ENCODE data around the gene TK1.
"Not testable (repeated sequence)": the region's sequence is repeated elsewhere in the genome, so short reads cannot be mapped to it uniquely, and the experiment has no call there.

TK1 gene

DNA sequence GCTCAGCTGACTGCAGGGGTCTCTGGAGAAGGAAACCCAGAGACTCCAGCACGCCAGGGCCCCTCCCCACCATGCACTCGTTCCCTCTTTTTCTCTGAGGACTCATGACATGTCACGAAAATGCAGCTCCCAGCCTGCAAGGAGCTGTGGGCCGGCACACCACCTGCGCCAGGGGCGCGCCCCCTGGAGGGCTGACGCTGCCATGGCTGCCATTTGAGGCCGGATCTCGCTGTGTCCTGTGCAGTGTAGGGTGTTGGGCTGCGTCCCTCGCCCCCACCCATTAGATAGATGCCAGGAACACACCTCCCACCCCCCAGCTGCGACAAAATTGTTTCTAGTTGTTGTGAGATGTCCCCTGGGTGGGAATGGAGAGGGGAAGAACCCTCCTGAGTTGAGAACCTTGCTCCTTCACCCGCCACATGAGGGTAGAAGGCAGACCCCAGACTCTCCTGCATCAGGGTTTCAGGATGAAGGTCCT is 10.3 kb downstream of the TK1 start:
- DNase-seq (ENCODE audit: low read depth in 2 of 2), result peak; percentile 59 to 61

GRCh38 chr17:78175643-78175981 is 11.2 kb downstream of the TK1 start:
- DNase-seq (ENCODE audit: low read depth in 2 of 2), result no peak

- no peak for DNase-seq (ENCODE audit: low read depth in 2 of 2)
Observed at GRCh38 chr17:78174870-78175642, 11.8 kb downstream of the TK1 start.

DNA sequence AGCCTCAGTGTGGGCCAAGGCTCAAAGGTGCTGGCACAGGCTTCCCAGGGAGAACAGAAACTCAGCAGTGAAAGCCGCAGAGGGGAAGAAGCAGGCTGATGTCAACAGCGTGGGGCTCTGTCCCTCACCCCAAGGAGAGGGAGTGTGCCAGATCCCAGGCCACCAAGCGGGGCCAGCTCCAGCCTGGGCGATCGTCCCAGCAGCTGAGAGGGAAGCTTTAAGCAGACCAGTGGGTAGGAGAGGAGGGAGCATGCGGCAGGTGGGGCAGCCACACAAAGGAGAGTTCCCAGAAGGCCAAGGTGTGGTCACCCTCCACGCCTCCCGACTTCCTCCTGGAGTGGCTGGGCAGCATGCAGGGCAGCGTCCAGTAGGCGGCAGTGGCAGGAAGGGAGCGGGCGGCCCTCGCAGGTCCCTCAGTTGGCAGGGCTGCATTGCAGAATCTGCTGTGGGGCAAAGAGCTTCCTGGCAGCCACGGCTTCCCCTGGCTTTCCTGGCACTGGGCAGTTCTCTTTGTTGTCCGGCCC is 12.4 kb downstream of the TK1 start:
- no peak for DNase-seq (ENCODE audit: low read depth in 2 of 2)

DNA sequence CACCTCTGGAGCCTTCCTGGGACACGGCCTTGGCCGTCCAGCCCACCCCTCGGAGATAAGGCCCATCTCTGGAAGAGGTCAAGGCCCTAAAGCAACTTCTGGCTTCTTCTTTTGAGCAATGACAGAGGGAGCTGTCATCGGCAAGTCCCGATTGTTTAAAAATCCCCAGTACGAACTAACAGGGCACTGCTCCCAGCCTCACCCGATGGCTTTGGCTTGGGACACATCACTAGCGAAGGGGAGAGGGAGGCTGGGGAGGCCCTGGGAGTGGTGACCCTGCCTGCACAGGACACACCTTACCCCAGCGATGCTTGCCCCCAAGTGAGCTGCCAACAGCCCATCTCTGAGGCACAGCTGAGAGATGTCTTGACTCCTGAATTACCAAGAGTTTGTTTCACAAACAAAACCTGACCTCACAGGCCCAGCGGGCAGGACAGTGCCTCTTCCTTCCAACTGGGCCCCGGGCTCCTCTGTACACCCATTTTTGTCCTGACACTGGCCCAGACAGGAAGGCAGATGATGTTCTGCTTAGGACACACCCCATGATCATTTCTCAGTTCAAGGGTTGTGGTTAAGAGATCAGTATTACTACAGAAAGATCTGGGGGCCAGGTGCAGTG is 13.6 kb downstream of the TK1 start:
- no peak for DNase-seq (ENCODE audit: low read depth in 2 of 2)

DNA sequence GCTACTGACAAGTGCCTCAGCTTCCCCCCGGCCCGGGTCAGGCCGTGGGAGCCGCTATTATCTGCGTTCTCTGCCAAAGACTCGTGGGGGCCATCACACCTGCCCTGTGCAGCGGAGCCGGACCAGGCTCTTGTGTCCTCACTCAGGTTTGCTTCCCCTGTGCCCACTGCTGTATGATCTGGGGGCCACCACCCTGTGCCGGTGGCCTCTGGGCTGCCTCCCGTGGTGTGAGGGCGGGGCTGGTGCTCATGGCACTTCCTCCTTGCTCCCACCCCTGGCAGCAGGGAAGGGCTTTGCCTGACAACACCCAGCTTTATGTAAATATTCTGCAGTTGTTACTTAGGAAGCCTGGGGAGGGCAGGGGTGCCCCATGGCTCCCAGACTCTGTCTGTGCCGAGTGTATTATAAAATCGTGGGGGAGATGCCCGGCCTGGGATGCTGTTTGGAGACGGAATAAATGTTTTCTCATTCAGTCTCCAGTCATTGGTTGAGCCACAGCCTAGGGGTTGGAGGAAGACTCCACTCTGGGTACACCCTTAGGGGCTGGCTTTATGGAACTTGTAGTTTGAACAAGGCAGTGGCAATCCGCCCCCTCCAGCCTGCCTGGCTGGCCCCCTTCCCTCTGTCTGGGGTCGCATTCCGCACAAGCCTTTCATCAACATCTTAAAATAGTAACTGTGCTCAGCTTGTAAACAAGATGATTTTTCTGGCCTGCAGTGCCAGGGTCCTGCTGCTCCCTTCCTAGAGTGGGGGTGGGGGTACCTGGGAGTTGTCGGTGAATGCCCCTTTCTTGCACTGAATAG is 14.4 kb downstream of the TK1 start:
- DNase-seq (ENCODE audit: low read depth in 2 of 2), result no peak

DNA sequence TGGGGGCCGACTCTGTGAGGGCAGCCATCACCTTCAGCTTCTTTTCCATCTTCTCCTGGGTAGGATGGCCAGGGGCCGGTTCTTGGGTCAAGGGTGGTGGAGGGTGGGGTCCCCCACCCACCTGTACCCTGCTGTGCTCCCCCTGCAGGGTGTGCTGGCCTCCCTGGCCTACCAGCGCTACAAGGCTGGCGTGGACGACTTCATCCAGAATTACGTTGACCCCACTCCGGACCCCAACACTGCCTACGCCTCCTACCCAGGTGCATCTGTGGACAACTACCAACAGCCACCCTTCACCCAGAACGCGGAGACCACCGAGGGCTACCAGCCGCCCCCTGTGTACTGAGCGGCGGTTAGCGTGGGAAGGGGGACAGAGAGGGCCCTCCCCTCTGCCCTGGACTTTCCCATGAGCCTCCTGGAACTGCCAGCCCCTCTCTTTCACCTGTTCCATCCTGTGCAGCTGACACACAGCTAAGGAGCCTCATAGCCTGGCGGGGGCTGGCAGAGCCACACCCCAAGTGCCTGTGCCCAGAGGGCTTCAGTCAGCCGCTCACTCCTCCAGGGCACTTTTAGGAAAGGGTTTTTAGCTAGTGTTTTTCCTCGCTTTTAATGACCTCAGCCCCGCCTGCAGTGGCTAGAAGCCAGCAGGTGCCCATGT is 15.1 kb downstream of the TK1 start:
- DNase-seq (ENCODE audit: low read depth in 2 of 2), result not testable (repeated sequence)

- DNase-seq (ENCODE audit: low read depth in 2 of 2), result no peak
Observed at GRCh38 chr17:78170692-78171590, 15.9 kb downstream of the TK1 start.

- no peak for DNase-seq (ENCODE audit: low read depth in 2 of 2)
Observed at GRCh38 chr17:78168903-78169793, 17.7 kb downstream of the TK1 start.

- DNase-seq (ENCODE audit: low read depth in 2 of 2), result peak; percentile 72 to 78
Observed at GRCh38 chr17:78168242-78168902, 18.5 kb downstream of the TK1 start, which contains the start of gene SYNGR2. TSS of gene SYNGR2 (plus strand) at chr17:78168581. CDS start at chr17:78168617, 36 bp downstream.

GRCh38 chr17:78166416-78166815 is 20.4 kb downstream of the TK1 start:
- no peak for DNase-seq (ENCODE audit: low read depth in 2 of 2)

DNA sequence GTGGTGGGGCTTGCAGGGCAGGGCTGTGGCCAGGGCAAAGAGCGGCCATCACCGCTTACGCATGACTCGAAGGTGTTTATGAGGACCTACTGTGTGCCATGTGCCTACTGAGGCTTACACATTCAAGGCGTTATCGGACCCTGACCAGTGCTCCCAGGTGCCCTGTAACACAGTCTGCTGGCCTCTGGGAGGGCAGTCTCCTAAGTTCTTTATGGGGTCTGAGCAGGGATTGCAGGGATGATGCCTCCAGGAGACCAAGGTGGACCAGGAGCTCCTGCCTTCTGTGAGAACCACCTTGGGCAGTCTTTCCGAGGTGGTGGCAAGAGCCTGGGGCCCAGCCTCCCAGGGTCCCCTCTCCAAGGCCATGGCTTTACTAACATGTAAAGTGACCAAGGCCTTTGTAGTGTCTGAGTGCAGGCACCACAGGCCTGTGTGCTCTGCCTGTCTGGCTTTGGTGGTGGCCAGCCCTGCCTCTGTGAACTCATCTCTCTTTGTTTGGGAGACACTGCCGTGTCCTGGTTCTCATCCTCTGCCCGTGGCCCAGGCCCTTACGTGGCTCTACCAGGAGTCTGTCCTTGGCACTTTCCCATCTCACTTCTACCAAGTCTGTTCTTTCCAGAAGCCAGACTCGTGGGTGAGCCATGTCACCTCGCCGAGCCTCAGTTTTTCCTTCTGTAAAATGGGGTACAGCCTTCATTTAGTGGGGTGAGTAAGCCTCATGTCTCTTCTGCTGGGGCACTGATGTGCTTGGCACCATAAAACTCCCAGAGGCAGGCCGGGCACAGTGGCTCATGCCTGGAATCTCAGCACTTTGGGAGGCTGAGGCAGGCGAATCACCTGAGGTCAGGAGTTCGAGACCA is 21.9 kb downstream of the TK1 start:
- DNase-seq (ENCODE audit: low read depth in 2 of 2), result no peak

GRCh38 chr17:78163881-78164747 is 22.7 kb downstream of the TK1 start:
- DNase-seq (ENCODE audit: low read depth in 2 of 2), result no peak

DNA sequence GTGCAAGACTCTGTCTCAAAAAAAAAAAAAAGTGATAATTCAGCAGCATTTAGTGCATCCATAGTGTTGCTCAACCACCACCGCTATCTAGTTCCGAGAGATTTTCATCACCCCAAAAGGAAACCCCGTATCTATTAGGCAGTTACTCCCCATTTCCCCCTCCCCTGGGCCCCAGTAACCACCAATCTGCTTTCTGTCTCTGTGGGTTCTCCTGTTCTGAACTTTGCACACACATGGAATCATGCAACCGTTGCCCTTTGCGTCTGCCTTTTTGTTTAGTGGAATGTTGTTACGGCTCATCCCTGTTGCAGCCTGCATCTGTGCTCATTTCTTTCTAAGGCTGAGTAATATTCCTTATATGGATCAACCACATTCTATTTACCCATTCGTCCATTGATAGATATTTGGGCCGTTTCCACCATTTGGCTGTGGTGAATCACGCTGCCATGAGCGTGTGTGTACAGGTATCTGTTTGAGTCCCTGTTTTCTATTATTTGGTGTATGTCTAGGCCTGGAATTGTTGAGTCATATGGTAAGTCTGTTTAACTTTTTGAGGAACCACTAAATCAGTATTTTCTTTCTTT is 27.2 kb downstream of the TK1 start:
- DNase-seq (ENCODE audit: low read depth in 2 of 2), result no peak

- DNase-seq (ENCODE audit: low read depth in 2 of 2), result no peak
Observed at GRCh38 chr17:78154903-78155811, 31.7 kb downstream of the TK1 start.

GRCh38 chr17:78151514-78152008 is 35.3 kb downstream of the TK1 start:
- DNase-seq (ENCODE audit: low read depth in 2 of 2), result no peak
